ENCODE measurements around the gene SAA1.

Gene SAA1

GRCh38 chr11:18265949-18266348 is at the start of gene SAA1:
Gene SAA1, plus strand, starts transcription at chr11:18266264. Its CDS starts 624 bp downstream, at chr11:18266888.
- Histone ChIP-seq H3K27ac (ENCODE audit: low read depth, low read length) (no peak within 1 kb of the TSS), H3K4me3 (ENCODE audit: low read depth in 1 of 2, low read length in 2 of 2) (no peak within 1 kb of the TSS), H3K36me3 (ENCODE audit: insufficient read depth, low read length) (no peaks in the 10 kb centered on the region), H3K9me3 (ENCODE audit: low read length) (no peaks in the 10 kb centered on the region), H3K9ac (ENCODE audit: low read length) (no peak within 1 kb of the TSS), H3K27me3 (ENCODE audit: control insufficient read depth in 1 of 2, insufficient read depth in 2 of 2, low read length in 2 of 2) (no peaks in the 10 kb centered on the region), H3K4me1 (ENCODE audit: insufficient read depth, low read length) (no peaks in the 10 kb centered on the region)

- no peaks in the 10 kb centered on the region for H3K36me3 ChIP-seq (ENCODE audit: insufficient read depth, low read length)
- H3K9ac ChIP-seq (ENCODE audit: low read length) = no peak overlapping the region
- H3K27me3 ChIP-seq (ENCODE audit: control insufficient read depth in 1 of 2, insufficient read depth in 2 of 2, low read length in 2 of 2) = no peaks in the 10 kb centered on the region
- H3K27ac ChIP-seq (ENCODE audit: low read depth, low read length) = no peak overlapping the region
- H3K4me1 ChIP-seq (ENCODE audit: insufficient read depth, low read length) = no peaks in the 10 kb centered on the region
- H3K9me3 ChIP-seq (ENCODE audit: low read length) = no peaks in the 10 kb centered on the region
- H3K4me3 ChIP-seq (ENCODE audit: low read depth in 1 of 2, low read length in 2 of 2) = no peak overlapping the region
Measured at GRCh38 chr11:18221274-18221876, 44.7 kb upstream of the SAA1 start.

GRCh38 chr11:18222814-18223421 is 43.1 kb upstream of the SAA1 start:
- H3K27me3 ChIP-seq (ENCODE audit: control insufficient read depth in 1 of 2, insufficient read depth in 2 of 2, low read length in 2 of 2) = no peaks in the 10 kb centered on the region
- no peaks in the 10 kb centered on the region for H3K4me1 ChIP-seq (ENCODE audit: insufficient read depth, low read length)
- no peak overlapping the region for H3K27ac ChIP-seq (ENCODE audit: low read depth, low read length)
- H3K9me3 ChIP-seq (ENCODE audit: low read length) = no peaks in the 10 kb centered on the region
- no peaks in the 10 kb centered on the region for H3K36me3 ChIP-seq (ENCODE audit: insufficient read depth, low read length)
- H3K9ac ChIP-seq (ENCODE audit: low read length) = no peak overlapping the region
- H3K4me3 ChIP-seq (ENCODE audit: low read depth in 1 of 2, low read length in 2 of 2) = no peak overlapping the region

DNA sequence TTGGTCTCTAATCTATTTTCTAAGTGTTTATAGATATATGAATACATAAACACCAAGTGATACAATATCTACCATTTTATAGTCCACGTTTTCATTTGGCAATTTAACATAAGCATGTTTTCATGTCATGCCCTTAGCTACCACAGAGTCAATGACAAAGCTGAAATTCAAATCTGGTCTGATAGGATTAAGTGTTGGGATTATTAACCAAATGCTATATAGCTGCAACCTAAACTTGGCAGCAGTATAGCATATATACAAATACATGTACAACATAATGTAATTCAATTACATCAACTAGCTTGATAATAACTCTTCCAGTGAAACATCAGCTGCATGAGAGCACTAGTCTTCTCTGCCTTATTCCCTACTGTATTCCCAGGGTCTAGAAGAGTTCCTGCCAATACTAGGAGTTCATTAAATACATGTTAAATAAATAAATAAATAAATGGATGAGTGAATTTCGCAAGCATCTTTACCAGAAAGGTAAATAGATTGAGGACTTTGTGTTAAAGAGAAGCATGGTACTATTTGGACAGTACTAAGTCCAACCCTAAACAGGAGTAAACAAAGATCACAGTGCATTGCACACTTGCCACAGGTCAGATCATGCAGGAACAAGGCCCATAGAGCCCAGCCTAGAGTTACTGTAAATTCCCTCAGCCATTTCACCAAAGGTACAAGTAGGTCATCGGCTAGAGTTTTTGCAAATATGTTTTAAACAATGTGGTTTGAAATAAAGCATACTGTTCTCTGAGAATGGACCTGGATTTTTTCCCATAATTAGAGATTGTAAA is 42.3 kb upstream of the SAA1 start:
- H3K36me3 ChIP-seq (ENCODE audit: insufficient read depth, low read length) = no peaks in the 10 kb centered on the region
- H3K9me3 ChIP-seq (ENCODE audit: low read length) = no peaks in the 10 kb centered on the region
- H3K4me1 ChIP-seq (ENCODE audit: insufficient read depth, low read length) = no peaks in the 10 kb centered on the region
- H3K9ac ChIP-seq (ENCODE audit: low read length) = no peak overlapping the region
- no peak overlapping the region for H3K4me3 ChIP-seq (ENCODE audit: low read depth in 1 of 2, low read length in 2 of 2)
- H3K27me3 ChIP-seq (ENCODE audit: control insufficient read depth in 1 of 2, insufficient read depth in 2 of 2, low read length in 2 of 2) = no peaks in the 10 kb centered on the region
- no peak overlapping the region for H3K27ac ChIP-seq (ENCODE audit: low read depth, low read length)

DNA sequence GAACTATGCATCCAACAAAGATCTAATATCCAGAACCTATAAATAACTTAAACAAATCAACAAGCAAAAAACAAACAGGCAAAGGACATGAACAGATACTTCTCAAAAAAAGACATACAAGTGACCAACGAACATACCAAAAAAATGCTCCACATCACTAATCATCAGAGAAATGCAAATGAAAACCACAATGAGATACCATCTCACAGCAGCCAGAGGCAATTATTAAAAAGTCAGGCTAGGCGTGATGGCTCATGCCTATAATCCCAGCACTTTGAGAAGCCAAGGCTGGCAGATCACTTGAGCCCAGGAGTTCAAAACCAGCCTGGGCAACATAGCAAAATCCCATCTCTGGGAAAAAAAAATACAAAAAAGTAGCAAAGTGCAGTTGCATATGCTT is 40.2 kb upstream of the SAA1 start:
- no peak overlapping the region for H3K4me3 ChIP-seq (ENCODE audit: low read depth in 1 of 2, low read length in 2 of 2)
- no peaks in the 10 kb centered on the region for H3K9me3 ChIP-seq (ENCODE audit: low read length)
- no peak overlapping the region for H3K27ac ChIP-seq (ENCODE audit: low read depth, low read length)
- H3K27me3 ChIP-seq (ENCODE audit: control insufficient read depth in 1 of 2, insufficient read depth in 2 of 2, low read length in 2 of 2) = no peaks in the 10 kb centered on the region
- H3K9ac ChIP-seq (ENCODE audit: low read length) = no peak overlapping the region
- no peaks in the 10 kb centered on the region for H3K36me3 ChIP-seq (ENCODE audit: insufficient read depth, low read length)
- H3K4me1 ChIP-seq (ENCODE audit: insufficient read depth, low read length) = no peaks in the 10 kb centered on the region

GRCh38 chr11:18229501-18229900 is 36.6 kb upstream of the SAA1 start:
- no peak overlapping the region for H3K9ac ChIP-seq (ENCODE audit: low read length)

DNA sequence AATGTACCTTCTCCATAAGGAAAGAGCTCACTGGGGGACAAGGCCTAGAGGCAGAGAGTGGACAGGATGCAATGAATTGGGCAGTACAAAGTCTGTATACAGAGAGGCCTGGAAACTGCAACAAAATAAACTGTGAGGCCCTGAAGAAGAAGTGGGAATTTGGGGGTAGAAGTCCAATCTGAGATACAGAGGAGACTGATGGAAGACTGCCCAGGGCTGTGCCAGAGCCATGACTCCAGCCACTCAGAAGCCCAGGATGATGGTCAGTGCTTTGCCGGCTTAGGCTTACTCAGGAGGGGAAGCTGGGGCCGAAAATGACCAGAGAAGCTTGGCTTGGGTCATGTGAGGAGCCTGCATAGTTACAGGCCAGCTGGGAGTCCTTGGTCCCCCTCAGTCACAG is 35.2 kb upstream of the SAA1 start:
- Histone ChIP-seq H3K27ac (ENCODE audit: low read depth, low read length) (no peak overlapping the region), H3K9ac (ENCODE audit: low read length) (no peak overlapping the region), H3K9me3 (ENCODE audit: low read length) (no peaks in the 10 kb centered on the region), H3K4me1 (ENCODE audit: insufficient read depth, low read length) (no peaks in the 10 kb centered on the region), H3K4me3 (ENCODE audit: low read depth in 1 of 2, low read length in 2 of 2) (no peak overlapping the region), H3K27me3 (ENCODE audit: control insufficient read depth in 1 of 2, insufficient read depth in 2 of 2, low read length in 2 of 2) (no peaks in the 10 kb centered on the region), H3K36me3 (ENCODE audit: insufficient read depth, low read length) (no peaks in the 10 kb centered on the region)

More at GRCh38 chr11:18229501-18229900, 36.6 kb upstream of the SAA1 start:
- H3K36me3 ChIP-seq (ENCODE audit: insufficient read depth, low read length) = no peaks in the 10 kb centered on the region
- H3K9me3 ChIP-seq (ENCODE audit: low read length) = no peaks in the 10 kb centered on the region
- no peaks in the 10 kb centered on the region for H3K27me3 ChIP-seq (ENCODE audit: control insufficient read depth in 1 of 2, insufficient read depth in 2 of 2, low read length in 2 of 2)
- no peak overlapping the region for H3K4me3 ChIP-seq (ENCODE audit: low read depth in 1 of 2, low read length in 2 of 2)
- no peak overlapping the region for H3K27ac ChIP-seq (ENCODE audit: low read depth, low read length)
- H3K4me1 ChIP-seq (ENCODE audit: insufficient read depth, low read length) = no peaks in the 10 kb centered on the region

- H3K27ac ChIP-seq (ENCODE audit: low read depth, low read length) = no peak overlapping the region
- H3K4me3 ChIP-seq (ENCODE audit: low read depth in 1 of 2, low read length in 2 of 2) = no peak overlapping the region
- H3K36me3 ChIP-seq (ENCODE audit: insufficient read depth, low read length) = no peaks in the 10 kb centered on the region
- H3K9me3 ChIP-seq (ENCODE audit: low read length) = no peaks in the 10 kb centered on the region
- no peaks in the 10 kb centered on the region for H3K4me1 ChIP-seq (ENCODE audit: insufficient read depth, low read length)
- no peak overlapping the region for H3K9ac ChIP-seq (ENCODE audit: low read length)
- no peaks in the 10 kb centered on the region for H3K27me3 ChIP-seq (ENCODE audit: control insufficient read depth in 1 of 2, insufficient read depth in 2 of 2, low read length in 2 of 2)
Measured at GRCh38 chr11:18233912-18234311, 32.2 kb upstream of the SAA1 start.

DNA sequence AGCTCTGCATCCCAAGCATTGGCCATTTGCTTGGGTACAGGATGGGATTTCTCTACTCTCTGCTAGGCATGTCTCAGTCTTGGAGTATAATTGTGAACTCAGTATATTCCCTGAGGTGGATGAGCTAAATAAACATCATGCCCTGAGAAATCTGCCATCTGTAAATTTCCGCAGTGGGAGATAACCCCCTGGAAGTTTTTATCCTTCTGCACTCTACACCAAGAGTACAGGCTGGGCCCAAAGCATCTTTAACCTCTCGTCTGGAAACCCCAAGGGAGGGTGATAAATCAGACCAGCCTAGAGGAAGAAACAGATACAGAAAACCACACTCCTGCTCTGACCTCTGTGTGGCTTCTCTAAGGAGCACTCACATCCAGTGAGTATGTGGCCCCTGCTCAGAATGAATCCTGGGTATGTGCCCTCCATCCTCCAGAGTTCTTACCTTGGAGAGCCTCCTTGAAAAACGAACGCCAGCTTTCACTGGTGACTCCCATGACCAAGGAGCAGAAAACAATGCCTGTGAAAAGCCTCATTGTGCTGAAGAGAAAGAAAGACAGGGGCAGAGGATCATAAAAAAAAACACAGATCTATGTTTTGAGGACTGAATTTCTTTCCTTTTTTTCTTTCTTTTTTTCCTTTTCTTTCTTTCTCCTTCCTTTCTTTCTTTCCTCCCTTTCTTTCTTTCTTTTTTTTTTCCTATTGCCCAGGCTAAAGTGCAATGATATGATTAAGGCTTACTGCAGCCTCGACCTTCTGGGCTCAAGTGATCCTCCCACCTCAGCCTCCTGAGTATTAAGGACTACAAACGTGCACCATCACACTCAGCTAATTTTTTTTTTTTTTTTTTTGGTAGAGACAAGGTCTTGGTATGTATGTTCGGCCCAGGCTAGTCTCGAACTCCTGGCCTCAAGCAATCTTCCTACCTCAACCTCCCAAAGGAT is 30.4 kb upstream of the SAA1 start:
- H3K36me3 ChIP-seq (ENCODE audit: insufficient read depth, low read length) = no peaks in the 10 kb centered on the region
- H3K27ac ChIP-seq (ENCODE audit: low read depth, low read length) = no peak overlapping the region
- H3K4me1 ChIP-seq (ENCODE audit: insufficient read depth, low read length) = no peaks in the 10 kb centered on the region
- H3K9me3 ChIP-seq (ENCODE audit: low read length) = no peaks in the 10 kb centered on the region
- no peaks in the 10 kb centered on the region for H3K27me3 ChIP-seq (ENCODE audit: control insufficient read depth in 1 of 2, insufficient read depth in 2 of 2, low read length in 2 of 2)
- H3K4me3 ChIP-seq (ENCODE audit: low read depth in 1 of 2, low read length in 2 of 2) = no peak overlapping the region
- no peak overlapping the region for H3K9ac ChIP-seq (ENCODE audit: low read length)

DNA sequence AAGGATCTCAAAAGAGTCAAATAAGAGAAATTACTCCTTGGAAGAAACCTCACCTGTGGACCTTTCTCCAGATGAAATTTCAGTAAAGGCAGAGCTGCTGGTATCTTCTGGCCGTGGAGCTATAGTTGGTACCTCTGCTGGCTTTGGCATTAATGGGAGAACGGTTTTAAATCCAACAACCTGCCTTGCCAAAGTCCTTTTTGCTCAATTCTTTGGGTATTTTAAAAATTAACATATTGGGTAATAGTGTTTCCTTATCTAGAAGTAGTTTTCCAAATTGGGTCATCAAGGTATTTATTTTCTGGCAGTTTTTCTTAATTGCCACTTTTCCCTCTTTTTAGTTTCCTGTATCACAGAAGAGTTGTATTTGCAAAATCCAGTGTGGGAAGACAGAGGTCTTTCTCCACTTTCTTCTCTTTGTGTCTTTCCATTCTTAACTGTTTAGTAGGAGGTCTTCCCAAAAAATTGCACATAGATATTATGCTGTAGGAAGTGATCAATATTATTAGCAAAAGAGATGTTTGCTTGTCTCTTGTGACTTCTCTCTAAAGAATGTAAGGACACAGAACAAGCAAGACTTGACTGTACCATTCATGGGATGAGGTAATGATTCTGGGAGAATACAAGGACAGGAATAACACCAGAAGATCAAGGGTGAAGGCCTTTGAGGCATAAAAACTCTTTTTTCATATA is 29.3 kb upstream of the SAA1 start, which contains the start of gene SAA4:
Gene SAA4 (minus strand): TSS at position 139 of the 693 bp plus-strand sequence. CDS start 876 bp downstream, outside the sequence.
- Histone ChIP-seq H3K9ac (ENCODE audit: low read length) (no peak within 1 kb of the TSS), H3K4me1 (ENCODE audit: insufficient read depth, low read length) (no peaks in the 10 kb centered on the region), H3K4me3 (ENCODE audit: low read depth in 1 of 2, low read length in 2 of 2) (no peak within 1 kb of the TSS), H3K36me3 (ENCODE audit: insufficient read depth, low read length) (no peaks in the 10 kb centered on the region), H3K27ac (ENCODE audit: low read depth, low read length) (no peak within 1 kb of the TSS), H3K27me3 (ENCODE audit: control insufficient read depth in 1 of 2, insufficient read depth in 2 of 2, low read length in 2 of 2) (no peaks in the 10 kb centered on the region), H3K9me3 (ENCODE audit: low read length) (no peaks in the 10 kb centered on the region)

All from muscle layer of colon (tissue), 2 donors.